Testis (tissue), 3 donors: Measurements from ENCODE around the gene SHROOM3. TPM values are rescaled to one million over a fixed set of nuclear protein-coding genes. Genes with fewer than 3 reads are reported as not detected.

ENCODE experiments used
- DNase-seq: peaks from one replicate; pipeline ENCODE4 v3.0.0-alpha.2; 2019
- H3K27ac ChIP-seq, 2 donors: fragments of 200-600 bp; sonication (generic); one replicate each; pipeline ENCODE4 v1.5.1; 2019
- H3K27me3 ChIP-seq: fragments of 200-600 bp; sonication (generic); one replicate; pipeline ENCODE4 v1.5.1; 2019
- H3K36me3 ChIP-seq: fragments of 200-600 bp; sonication (generic); one replicate; pipeline ENCODE4 v1.5.1; 2017; ENCODE audit warnings: low read depth; ENCODE audit errors: missing control alignments
- H3K4me1 ChIP-seq: fragments of 200-600 bp; sonication (generic); one replicate; pipeline ENCODE4 v1.5.1; 2019
- H3K4me3 ChIP-seq, 2 donors: fragments of 200-600 bp; sonication (generic); one replicate each; pipeline ENCODE4 v1.5.1; 2017 to 2019
- H3K9me3 ChIP-seq: fragments of 200-600 bp; sonication (generic); one replicate; pipeline ENCODE4 v1.5.1; 2017
- CTCF ChIP-seq, 3 experiments: fragments of 450-650 bp in 2 of 3; fragments of 200-600 bp in 1 of 3; sonication (generic) in 1 of 3; IDR thresholded peaks; one replicate each; pipeline ENCODE4 v1.5.1; 2016 to 2019; ENCODE audit warnings: antibody characterized with exemption in 3 of 3, mild to moderate bottlenecking in 2 of 3, moderate library complexity in 1 of 3
- POLR2A ChIP-seq: fragments of 450-650 bp; IDR thresholded peaks from one replicate; pipeline ENCODE4 v1.6.1; 2017; ENCODE audit warnings: antibody characterized with exemption, mild to moderate bottlenecking, moderate library complexity
- WGBS, 2 donors: methylation state at CpG; one replicate each; pipeline ENCODE4 v1.1.5; 2018; 5-methylcytosine and 5-hydroxymethylcytosine counted together
- intact Hi-C: fragments of 100-400 bp; cut with DNase I; formaldehyde crosslinking; loops from one replicate; pipeline ENCODE4 v1.15.1; 2023; ENCODE audit warnings: low total_unique reads
- polyA plus RNA-seq: library from polyadenylated mRNA; stranded (reverse); fragments of 350-450 nt; fragmentation: Illumina TruSeq; extraction: RNeasy Lipid Tissue Mini Kit (QIAGEN cat#74804); gene quantifications from one replicate; pipeline ENCODE4 v1.2.3, GENCODE V29; 2014; ENCODE audit warnings: low read depth, low replicate concordance; ENCODE audit not compliant: insufficient read depth
- total RNA-seq, 2 donors: library from RNA; depleted of rRNA; stranded (reverse); fragments of >200 nt; gene quantifications; one replicate each; pipeline ENCODE4 v1.2.3, GENCODE V29; 2016

SHROOM3 gene
- total and polyA plus RNA-seq, 3 donors from 2014 or later: 3.9 to 7.2 (median 6.4) TPM

GRCh38 chr4:76738086-76738931 lies 303.3 kb downstream of the SHROOM3 start:
- Histone ChIP-seq H3K36me3 (no peaks in the 10 kb centered on the region), H3K27ac (no peak overlapping the region), H3K4me3 (no peak overlapping the region), H3K9me3 (no peaks in the 10 kb centered on the region), H3K4me1 (peaks cover 5% of the 10 kb centered on the region), H3K27me3 (no peaks in the 10 kb centered on the region)
- intact Hi-C loops: no loop called here
- 53 to 59% methylated on average over 5 of the region's 5 CpGs for WGBS, 2 donors
- TF ChIP-seq POLR2A: no peak
- TF ChIP-seq CTCF (IDR thresholded peaks at IDR 0.05): no peak
- DNase-seq: no peak

- WGBS, 2 donors: 79 to 85% methylated on average over 6 to 24 of the region's 24 CpGs
- intact Hi-C loops: no loop called here
- TF ChIP-seq CTCF (IDR thresholded peaks at IDR 0.05): no peak
These were observed 305.2 kb downstream of the SHROOM3 start for GRCh38 chr4:76740192-76740591.

GRCh38 chr4:76740866-76741662 lies 306.0 kb downstream of the SHROOM3 start:
- 79 to 80% methylated on average over 2 to 79 of the region's 85 CpGs for WGBS, 2 donors
- no peak for DNase-seq
- H3K9me3 ChIP-seq: no peaks in the 10 kb centered on the region
- TF ChIP-seq CTCF (IDR thresholded peaks at IDR 0.05) (no peak), POLR2A (no peak)
- peak overlapping the region; percentile 1 to 47 for H3K4me3 ChIP-seq
- peaks cover 5% of the 10 kb centered on the region for H3K4me1 ChIP-seq
- H3K36me3 ChIP-seq: no peaks in the 10 kb centered on the region
- no peaks in the 10 kb centered on the region for H3K27me3 ChIP-seq
- intact Hi-C loops: no loop called here
- H3K27ac ChIP-seq: no peak overlapping the region

More at GRCh38 chr4:76740192-76740591, 305.2 kb downstream of the SHROOM3 start:
- H3K4me3 ChIP-seq: peak overlapping the region in 1 of 2 donors; percentile 47
- DNase-seq: no peak
- no peaks in the 10 kb centered on the region for H3K36me3 ChIP-seq
- no peaks in the 10 kb centered on the region for H3K9me3 ChIP-seq
- H3K27ac ChIP-seq: no peak overlapping the region
- H3K27me3 ChIP-seq: no peaks in the 10 kb centered on the region
- H3K4me1 ChIP-seq: peaks cover 5% of the 10 kb centered on the region

- Histone ChIP-seq H3K4me3 (peak overlapping the region; percentile 1 to 47), H3K27ac (no peak overlapping the region), H3K9me3 (no peaks in the 10 kb centered on the region), H3K4me1 (peaks cover 5% of the 10 kb centered on the region), H3K27me3 (no peaks in the 10 kb centered on the region), H3K36me3 (no peaks in the 10 kb centered on the region)
- TF ChIP-seq POLR2A (no peak), CTCF (IDR thresholded peaks at IDR 0.05) (no peak)
- no peak for DNase-seq
- WGBS, 2 donors: 36 to 83% methylated on average over 13 to 22 of the region's 26 CpGs
- intact Hi-C loops: no loop called here
These were observed 306.6 kb downstream of the SHROOM3 start for GRCh38 chr4:76741663-76742020.
